GM06990 (cell line): ENCODE results near the gene CHN2.

Experiments
- DNase-seq: peaks from one replicate; pipeline ENCODE4 v3.0.0-alpha.2; 2011; ENCODE audit not compliant: insufficient read length; ENCODE audit errors: extremely low read depth
- H3K27me3 ChIP-seq: replicated peaks from 2 replicates; pipeline ENCODE4 v1.6.0; 2011; ENCODE audit warnings: low read length; ENCODE audit not compliant: control insufficient read depth, insufficient read depth
- H3K36me3 ChIP-seq: 2 replicates; pipeline ENCODE4 v1.5.1; 2011; ENCODE audit warnings: low read length; ENCODE audit not compliant: control insufficient read depth, insufficient read depth
- H3K4me3 ChIP-seq: replicated peaks from 2 replicates; pipeline ENCODE4 v1.5.1; 2011; ENCODE audit warnings: low read depth, mild to moderate bottlenecking, control low read depth, low read length
- TF ChIP-seq, protein P1 (sequence below): IDR thresholded peaks from 2 replicates; pipeline ENCODE4 v1.5.1; 2011; ENCODE audit warnings: low read length, control low read depth, mild to moderate bottlenecking, inconsistent platforms; ENCODE audit not compliant: insufficient read depth, poor library complexity, severe bottlenecking

Gene CHN2

DNA sequence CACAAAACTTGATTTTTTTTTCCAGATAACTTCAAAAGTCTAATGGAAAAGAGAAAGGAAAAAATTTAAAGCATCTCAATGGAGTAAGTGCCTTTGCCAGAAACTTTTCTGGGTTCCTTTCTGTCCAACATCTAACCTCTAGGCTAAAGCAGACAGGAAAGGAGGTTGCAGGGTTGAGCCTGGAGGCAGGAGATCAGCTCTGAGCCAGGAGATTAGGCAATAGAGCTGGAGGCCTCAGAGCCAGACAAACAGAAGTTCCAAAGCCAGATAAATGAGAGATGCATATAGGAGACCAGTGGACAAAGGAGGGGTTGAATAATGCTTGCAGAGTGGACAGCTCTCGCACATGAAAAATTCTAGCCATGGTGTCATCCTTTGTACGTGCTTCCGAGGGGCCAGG, 42.9 kb downstream of the CHN2 start:
- TF ChIP-seq, protein P1, sequence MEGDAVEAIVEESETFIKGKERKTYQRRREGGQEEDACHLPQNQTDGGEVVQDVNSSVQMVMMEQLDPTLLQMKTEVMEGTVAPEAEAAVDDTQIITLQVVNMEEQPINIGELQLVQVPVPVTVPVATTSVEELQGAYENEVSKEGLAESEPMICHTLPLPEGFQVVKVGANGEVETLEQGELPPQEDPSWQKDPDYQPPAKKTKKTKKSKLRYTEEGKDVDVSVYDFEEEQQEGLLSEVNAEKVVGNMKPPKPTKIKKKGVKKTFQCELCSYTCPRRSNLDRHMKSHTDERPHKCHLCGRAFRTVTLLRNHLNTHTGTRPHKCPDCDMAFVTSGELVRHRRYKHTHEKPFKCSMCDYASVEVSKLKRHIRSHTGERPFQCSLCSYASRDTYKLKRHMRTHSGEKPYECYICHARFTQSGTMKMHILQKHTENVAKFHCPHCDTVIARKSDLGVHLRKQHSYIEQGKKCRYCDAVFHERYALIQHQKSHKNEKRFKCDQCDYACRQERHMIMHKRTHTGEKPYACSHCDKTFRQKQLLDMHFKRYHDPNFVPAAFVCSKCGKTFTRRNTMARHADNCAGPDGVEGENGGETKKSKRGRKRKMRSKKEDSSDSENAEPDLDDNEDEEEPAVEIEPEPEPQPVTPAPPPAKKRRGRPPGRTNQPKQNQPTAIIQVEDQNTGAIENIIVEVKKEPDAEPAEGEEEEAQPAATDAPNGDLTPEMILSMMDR = no peak

DNA sequence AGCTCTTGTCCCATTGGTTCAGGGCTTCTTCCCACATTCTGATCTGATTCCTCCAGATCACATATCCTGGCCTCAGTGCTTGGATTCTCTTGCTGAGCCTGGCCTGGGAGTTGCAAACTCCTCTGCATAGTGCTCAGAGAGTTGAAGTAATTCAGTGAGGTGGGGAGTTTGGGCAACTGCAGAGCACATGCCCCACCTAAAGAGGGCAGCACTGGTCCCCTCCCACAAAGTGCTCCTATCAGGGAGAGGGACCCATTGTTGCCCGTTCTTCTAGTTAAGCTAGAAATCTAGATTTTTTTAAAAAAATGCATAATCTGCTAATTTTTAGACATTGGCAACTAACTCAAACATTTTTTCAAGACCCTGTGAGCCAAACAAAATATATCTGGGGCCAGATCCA, 45.1 kb downstream of the CHN2 start:
- no peaks in the 10 kb centered on the region for H3K36me3 ChIP-seq
- no peaks in the 10 kb centered on the region for H3K27me3 ChIP-seq
- no peak overlapping the region for H3K4me3 ChIP-seq
- no peak for DNase-seq
- TF ChIP-seq, protein P1 = peak; percentile 61

More for the DNA sequence above, 42.9 kb downstream of the CHN2 start:
- Histone ChIP-seq H3K36me3 (no peaks in the 10 kb centered on the region), H3K4me3 (no peak overlapping the region), H3K27me3 (no peaks in the 10 kb centered on the region)
- no peak for DNase-seq

DNA sequence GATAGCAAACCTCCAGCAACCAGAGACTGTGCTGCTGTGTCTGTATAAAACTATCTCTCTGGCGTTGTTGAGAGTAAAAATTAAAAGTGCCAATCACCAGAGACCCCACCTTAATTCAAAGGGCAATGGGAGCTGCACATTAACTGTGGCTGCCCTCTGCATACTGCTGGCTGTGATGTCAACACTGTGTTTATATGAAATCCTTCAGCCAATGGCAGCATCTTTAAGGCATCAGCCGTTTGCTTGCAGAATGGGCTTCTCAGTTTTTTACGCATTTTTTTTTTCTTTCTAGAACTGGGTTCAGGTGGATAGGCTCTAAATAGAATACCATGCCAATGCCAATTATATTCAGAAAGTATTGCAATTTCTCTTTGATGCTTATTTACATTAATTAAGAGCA, 47.7 kb downstream of the CHN2 start:
- Histone ChIP-seq H3K4me3 (no peak overlapping the region), H3K36me3 (no peaks in the 10 kb centered on the region), H3K27me3 (no peaks in the 10 kb centered on the region)
- TF ChIP-seq, protein P1 = no peak
- DNase-seq = no peak

DNA sequence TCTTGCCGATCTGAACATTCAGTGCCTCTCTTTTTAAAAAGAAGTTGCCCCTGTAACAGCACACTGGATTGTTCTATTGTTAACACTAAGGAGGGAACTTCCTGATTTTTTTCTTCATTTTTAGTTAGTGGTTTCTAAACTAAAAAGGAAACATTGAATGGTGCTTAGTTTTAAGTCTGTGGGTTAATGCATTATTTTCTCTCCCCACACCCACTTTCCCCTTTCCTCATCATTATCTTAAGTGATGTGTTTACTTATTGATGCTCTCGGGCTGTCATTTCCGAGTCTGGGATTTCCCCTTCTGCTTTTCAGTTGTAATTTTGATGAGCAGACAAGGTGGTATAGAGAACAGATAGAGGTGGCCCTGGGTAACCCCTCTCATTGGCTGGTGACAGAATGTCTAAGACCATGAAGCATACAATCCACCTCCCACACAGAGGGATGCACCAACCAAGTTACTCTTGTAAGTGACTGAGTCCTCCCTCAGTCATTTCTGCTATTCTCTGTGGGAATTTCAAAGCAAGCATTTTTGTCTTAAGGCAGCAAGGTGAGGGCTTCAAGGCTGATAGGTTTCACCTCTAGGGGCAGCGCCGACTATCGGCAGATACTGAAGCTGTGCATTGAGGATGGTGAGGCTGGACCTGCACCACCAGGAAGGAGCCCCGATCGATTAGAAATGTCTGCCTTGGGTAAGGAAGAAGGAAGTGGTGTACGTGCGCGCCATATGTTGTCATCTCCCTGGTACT, 49.5 kb downstream of the CHN2 start:
- H3K36me3 ChIP-seq = no peaks in the 10 kb centered on the region
- no peaks in the 10 kb centered on the region for H3K27me3 ChIP-seq
- DNase-seq = peak; percentile 13
- TF ChIP-seq, protein P1 = peak; percentile 54
- H3K4me3 ChIP-seq = no peak overlapping the region

DNA sequence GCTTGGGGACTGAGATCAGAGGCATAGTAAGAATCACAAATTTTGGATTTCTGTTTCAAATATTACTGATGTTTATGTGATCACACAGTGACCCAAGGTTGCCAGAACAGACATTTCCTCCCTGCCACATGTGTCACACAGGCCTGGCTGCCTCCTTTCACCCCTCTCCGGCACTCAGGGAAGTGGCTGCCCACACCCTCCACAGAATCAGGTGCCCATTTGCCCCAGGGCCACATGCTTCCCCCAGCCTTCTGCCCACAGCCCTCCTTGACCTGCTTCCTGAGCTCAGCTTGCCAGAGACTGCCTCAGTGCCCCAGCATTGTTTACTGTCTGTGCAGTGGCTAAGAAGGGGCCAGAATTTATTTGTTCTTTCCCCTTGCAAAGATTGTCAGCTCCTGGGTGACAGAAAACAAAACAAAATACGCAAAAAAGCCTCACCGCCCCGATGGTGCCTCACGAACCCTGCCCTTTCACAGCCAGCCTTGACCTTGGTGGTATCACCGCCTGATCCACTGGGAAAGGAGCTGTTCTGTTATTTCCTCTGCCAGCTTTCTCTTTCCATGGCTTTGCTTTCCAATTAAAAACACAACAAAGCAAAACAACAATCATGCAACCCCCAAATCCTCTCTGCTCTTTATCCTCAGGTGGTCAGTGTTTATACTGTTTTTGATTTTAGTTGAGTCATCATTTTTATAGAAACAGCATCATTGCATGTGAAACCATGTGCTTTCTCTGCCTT, 52.8 kb downstream of the CHN2 start:
- no peak overlapping the region for H3K4me3 ChIP-seq
- H3K36me3 ChIP-seq = no peaks in the 10 kb centered on the region
- TF ChIP-seq, protein P1 = no peak
- H3K27me3 ChIP-seq = no peaks in the 10 kb centered on the region
- DNase-seq = no peak
